ENCODE data around the gene DTX2. TPM values are rescaled to one million over a fixed set of nuclear protein-coding genes. Genes with fewer than 3 reads are reported as not detected.
"Not testable (repeated sequence)": the region's sequence is repeated elsewhere in the genome, so short reads cannot be mapped to it uniquely, and the experiment has no call there.

DTX2 gene
- total RNA-seq, 1 experiment from 2014 or later, result 21.9 TPM

DNA sequence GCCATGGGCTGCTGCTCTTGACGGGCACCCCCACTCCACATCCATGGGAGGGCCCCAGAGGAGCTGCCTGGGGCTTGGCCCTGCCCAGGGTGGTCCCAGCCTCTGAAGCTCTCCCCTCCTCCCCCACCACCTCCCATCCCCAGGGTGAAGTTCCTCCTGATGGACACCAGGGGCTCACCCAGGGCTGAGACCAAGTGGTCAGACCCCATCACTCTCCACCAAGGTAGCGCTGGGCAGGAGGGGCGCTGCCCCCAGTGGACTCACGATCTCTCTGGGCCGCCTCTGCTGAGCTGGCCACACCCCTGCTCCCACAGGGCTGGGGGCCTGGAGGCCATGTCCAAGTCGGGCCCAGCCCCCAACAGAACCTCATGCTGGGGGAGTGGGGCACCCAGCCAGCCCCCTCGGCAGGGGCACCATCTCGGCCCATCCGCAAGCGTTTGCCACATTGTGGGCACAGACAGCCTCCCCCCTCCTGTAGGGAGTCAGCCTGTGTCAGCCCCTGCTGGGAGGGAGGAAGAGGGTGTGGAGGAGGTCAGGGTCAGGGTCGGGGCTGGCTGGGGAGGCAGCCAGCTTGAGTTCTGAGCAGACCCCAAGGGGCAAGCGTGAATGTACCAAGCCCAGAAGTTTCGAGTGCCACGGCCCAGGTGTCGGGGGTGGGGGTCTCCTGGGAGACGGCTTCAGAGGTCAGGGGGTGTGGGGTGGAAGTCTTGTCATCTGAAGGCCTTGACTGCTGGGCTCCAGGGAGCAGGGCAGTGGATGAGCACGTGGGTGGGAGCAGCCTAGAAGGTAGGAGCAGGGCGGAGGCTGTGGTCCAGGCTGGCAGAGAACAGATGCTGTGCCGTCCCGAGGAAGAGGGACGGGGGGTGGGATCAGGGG, 51.7 kb downstream of the DTX2 start:
- no peak for DNase-seq (ENCODE audit: low read depth)

DNA sequence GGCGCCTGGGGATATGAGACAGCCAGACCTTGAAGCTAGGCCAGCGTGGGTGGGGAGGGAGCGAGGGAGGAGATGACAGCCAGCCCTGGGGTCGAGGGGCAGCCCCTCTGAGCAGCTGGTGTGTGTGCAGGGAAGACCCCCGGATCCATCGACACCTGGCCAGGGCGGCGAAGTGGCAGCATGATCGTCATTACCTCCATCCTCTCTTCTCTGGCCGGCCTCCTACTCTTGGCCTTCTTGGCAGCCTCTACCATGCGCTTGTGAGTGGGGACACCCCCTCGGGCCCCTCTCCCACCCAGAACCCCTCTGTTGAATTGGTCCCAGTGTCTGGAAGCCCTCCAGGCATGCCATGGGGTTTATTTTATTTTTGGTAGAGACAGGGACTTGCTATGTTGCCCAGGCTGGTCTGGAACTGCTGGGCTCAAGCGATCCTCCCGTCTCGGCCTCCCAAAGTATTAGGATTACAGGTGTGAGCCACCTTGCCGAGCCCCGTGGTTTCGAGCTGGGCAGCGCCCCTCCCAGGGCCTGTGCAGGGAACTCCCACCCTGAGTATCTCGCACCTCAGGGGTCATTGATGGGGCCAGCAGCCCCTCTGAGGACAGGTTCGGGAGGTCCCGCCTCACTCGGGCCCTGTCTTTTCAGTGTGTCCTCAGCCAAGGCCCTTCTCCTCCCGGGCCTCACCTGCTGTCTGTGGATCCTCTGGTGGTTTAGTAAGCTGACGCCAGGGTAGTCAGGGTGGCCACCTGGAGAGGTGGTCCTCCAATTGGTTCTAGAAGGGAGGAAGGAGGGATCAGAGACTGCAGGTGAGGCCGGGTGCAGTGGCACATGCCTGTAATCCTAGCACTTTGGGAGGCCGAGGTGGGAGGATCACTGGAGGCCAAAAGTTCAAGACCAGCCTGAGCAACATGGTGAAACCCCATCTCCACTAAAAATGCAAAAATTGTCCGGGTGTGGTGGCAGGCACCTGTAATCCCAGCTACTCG, 52.6 kb downstream of the DTX2 start:
- no peak for DNase-seq (ENCODE audit: low read depth)

DNA sequence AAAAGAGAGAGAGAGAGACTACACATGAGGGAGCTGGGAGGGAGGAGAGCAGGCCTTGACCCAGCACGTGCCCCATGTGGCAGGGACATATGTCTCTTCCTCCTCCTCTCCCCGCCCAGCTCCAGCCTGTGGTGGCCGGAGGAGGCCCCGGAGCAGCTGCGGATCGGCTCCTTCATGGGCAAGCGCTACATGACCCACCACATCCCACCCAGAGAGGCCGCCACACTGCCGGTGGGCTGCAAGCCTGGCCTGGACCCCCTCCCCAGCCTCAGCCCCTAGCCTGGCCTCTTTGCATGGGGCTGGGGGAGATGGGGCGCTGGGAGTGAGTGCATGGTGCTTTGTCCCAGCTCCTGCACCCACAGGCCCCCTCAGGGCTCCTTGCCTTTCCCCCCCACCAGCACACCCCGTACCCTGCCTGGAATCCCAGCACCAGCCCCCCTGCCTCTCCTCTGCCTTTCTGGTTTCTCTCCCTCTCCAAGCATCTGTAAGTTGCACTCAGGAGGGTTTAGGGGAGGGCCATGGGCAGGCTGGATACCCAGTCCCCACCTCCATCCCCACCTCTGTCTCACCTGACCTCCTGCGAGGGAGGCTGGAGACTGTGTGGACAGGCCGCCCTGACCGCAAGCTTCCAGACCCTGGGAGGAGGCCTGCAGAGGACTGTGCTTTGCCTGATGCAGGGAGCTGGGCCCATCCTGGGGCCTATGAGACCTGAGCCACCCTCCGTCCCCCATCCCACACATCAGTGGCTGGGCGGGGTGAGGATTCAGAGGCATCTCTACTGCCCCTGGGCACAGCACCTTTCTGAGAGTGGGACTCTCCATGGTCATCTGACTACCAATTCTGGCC, 53.6 kb downstream of the DTX2 start:
- no peak for DNase-seq (ENCODE audit: low read depth)

DNA sequence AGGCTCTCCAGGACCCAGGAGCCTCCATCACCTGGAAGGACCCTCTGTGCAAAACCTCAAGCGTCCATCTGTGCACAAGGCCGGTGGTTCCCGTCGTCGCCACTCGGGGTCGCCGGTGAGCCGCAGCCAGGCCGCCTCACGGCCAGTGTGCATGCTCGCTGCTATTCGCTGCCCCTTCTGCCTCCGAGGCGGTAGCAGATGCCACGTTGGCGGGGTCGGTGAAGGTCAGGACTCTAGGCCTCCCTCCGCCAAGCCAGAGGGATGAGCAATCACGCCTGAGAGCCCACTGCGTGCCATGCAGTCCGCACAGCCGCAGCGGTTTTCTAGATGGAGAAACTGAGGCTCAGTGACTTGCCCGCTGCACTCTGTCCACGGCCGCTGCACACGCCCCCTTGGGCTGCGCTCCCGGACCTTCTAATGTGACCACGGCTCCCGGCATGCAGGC, 54.5 kb downstream of the DTX2 start:
- peak; percentile 55 for DNase-seq (ENCODE audit: low read depth)

DNA sequence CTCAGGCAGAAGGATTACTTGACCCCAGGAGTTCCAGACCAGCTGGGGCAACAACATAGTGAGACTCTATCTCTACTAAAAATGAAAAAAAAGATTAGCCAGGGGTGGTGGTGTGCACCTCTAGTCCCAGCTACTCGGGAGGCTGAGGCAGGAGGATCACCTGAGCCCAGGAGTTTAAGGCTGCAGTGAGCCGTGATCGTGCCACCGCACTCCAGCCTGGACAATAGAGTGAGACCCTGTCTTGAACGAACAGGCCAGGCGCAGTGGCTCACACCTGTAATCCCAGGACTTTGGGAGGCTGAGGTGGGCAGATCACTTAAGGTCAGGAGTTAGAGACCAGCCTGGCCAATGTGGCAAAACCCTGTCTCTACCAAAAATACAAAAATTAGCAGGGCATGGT, 55.4 kb downstream of the DTX2 start:
- DNase-seq (ENCODE audit: low read depth), result not testable (repeated sequence)

DNA sequence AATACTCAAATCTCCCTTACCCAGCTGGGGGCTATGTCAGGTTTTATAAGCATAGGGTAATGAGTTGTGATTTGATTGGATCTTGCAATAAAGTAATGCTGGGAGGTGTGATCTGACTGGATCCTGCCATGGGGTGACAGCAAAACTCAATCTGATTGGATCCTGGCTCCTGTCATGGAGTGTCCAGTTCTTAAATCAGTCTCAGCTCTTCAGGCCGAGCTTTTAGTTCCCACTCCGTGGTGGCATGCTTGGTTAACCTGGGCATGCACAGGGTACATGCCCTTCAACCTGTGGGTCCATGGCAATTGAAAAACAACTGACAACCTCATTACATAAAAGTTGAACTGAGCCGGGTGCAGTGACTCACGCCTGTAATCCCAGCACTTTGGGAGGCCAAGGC, 64.7 kb downstream of the DTX2 start:
- not testable (repeated sequence) for DNase-seq (ENCODE audit: low read depth)

DNA sequence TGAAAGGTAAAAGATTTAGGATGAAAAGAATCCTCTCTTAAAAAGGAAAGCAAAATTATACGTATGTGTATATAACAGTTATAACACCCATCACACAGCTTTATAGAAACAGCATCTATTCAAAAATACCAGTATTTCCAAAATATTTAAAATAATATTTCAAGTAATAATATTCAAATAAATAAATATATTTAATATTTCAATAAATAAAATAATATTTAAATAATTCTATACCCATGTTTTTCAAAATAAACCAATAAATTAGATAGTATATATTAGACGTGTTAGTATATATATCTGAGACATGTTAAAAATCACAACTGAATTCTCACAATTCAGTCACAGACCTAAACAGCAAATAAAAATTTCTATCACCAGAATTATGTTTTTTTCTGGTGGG, 70.1 kb downstream of the DTX2 start:
- not testable (repeated sequence) for DNase-seq (ENCODE audit: low read depth)

DNA sequence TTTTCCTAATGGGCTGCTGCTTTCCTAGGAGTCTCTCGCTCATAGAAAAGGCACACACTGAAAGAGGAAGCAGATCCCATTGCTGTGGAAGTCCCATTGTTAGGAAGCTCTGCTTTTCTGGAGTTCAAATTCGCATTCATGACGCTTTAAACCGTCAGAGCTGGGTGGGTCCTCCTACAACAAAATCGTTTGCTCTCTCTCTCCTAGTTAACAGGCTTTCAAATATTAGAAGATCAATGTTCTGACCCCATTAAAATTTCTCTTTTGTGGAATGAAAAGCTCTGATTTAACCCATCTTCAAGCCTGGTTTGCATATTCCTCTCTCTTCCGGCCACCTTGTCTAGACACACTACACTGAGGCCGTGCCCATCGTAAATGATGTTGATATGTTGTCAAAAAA, 81.7 kb downstream of the DTX2 start, which contains the start of gene SPDYE16:
SPDYE16 (minus strand) TSS at position 101 of the 400 bp plus-strand sequence. CDS start 1,838 bp downstream, outside the sequence.
- not testable (repeated sequence) for DNase-seq (ENCODE audit: low read depth)

DNA sequence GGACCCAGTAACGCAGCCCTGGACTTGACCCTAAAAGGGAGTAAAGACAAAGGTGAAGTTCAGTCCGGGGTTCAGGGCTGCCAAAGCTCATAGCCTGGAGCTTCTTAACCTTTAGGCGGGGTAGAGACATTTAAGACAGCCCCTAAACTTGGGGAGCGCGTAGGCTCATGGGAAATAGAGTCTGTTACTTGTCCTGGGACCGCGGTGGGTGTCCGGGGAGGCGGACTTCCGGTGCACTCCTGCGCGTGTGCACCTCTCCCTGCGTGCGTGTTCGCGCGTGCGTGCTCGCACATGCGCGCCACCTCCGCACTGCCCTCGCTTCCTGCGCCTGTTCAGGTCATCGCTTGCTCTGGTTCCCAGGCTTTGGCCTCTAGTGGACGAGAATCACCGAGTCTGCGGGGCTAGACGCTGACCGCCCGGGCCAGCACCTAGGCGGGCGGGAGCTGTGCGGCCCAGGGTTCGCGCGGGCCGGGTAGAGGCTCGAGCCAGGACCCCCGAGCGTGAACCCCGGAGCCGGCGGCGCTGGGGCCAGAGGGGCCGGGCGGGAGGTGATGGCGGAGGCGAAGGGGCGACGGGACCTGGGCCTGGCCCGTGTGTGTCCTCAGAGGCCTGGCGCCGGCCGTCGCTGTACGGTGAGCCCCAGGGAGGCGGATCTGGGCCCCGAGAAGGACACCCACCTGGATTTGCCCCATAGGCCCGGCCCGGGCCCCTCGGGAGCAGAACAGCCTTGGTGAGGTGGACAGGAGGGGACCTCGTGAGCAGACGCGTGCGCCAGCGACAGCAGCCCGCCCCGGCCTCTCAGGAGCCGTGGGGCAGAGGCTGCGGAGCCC, 87.7 kb downstream of the DTX2 start:
- DNase-seq (ENCODE audit: low read depth), result peak; percentile 83

DNA sequence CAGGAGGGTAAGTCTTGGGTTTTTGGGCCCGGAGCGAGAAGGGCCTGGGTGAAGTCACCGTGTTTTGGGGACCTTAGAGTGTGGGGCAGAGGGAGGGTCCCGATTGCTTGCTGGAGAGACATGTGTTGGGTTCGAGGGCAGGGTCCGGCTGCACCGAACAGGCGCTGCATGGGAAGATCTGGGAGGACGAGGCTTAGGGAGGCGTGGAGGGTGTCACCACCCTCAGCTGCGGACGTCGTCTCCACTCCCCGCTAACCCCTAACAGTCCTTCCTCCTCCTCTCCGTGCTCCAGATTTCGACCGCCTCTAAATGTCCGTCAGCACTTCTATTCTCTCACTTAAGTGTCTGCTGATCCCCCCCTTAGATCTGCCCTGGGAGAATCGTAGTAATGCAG, 88.3 kb downstream of the DTX2 start:
- not testable (repeated sequence) for DNase-seq (ENCODE audit: low read depth)

DNA sequence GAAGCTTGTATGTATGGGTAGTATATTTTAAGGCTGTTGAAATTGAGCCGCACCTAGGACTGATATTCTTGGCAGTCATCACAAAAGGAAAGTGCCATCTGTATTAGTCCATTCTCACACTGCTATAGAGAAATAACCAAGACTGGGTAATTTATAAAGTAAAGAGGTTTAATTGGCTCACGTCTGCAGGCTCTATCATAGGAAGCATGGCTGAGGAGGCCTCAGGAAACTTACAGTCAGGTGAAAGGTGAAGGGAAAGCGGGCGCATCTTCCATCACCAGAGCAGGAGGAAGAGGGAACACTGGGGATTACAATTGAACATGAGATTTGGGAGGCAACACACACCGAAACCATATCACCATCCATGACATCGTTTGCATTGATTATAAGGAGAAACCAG, 90.5 kb downstream of the DTX2 start:
- DNase-seq (ENCODE audit: low read depth), result not testable (repeated sequence)

Other genes starting within 250 kb of the DTX2 start
- gene HSPB1, start 159.0 kb upstream of the DTX2 start, total RNA-seq (2014; rRNA removed; shearing (Covaris generic)), result 204 and 265 TPM in 2 replicates
- 131 and 133 TPM in 2 replicates for gene YWHAG, start 102.7 kb upstream of the DTX2 start, total RNA-seq (2014; rRNA removed; shearing (Covaris generic))
- gene SSC4D, start 52.0 kb upstream of the DTX2 start, total RNA-seq (2014; rRNA removed; shearing (Covaris generic)), result 0.39 and 0.44 TPM in 2 replicates
- gene ZP3, start 36.8 kb upstream of the DTX2 start, total RNA-seq (2014; rRNA removed; shearing (Covaris generic)), result 1.9 and 3.6 TPM in 2 replicates
- 0.05 TPM in 1 of 2 replicates, not detected in the other for gene UPK3B, start 48.8 kb downstream of the DTX2 start, total RNA-seq (2014; rRNA removed; shearing (Covaris generic))
- gene SPDYE16, start 81.6 kb downstream of the DTX2 start, total RNA-seq (2014; rRNA removed; shearing (Covaris generic)), result 0.17 and 0.22 TPM in 2 replicates
- 5.7 and 7.3 TPM in 2 replicates for gene POMZP3, start 165.6 kb downstream of the DTX2 start, total RNA-seq (2014; rRNA removed; shearing (Covaris generic))